GM19463 (cell line): Measurements from ENCODE around the gene ADIPOR2.
"Not testable (repeated sequence)": the region's sequence is repeated elsewhere in the genome, so short reads cannot be mapped to it uniquely, and the experiment has no call there.

Experiments used
- ATAC-seq: cut with Tn5 transposase; IDR thresholded peaks from one replicate; pipeline ENCODE4 v1.9.1; 2021; ENCODE audit warnings: mild to moderate bottlenecking, moderate library complexity; ENCODE audit not compliant: unreplicated experiment

Gene ADIPOR2

DNA sequence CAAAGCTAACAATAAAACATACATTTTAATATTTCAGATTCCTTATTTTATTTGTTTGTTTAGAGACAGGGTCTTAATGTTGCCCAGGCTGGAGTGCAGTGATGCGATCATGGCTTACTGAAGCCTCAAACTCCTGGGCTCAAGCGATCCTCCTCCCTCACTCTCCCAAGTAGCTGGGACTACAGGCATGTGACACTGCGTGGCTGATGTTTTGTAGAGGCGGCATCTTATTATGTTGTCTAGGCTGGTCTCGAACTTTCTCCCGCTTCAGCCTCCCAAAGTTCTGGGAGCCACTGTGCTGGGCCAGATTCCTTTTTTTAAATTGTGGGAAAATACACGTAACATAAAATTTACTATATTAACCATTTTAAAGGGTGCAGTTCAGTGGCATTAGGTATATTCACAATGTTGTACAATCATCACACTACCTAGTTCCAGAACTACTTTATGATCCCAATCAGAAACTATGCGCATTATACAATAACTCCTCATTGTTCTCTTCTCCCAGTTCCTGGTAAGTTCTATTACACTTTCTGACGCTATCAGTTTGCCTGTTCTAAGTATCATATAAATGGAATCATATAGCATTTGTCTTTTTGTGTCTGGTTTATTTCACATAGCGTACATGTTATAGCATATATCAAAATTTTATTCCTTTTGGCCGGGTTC, 40.3 kb downstream of the ADIPOR2 start:
- ATAC-seq = no peak

DNA sequence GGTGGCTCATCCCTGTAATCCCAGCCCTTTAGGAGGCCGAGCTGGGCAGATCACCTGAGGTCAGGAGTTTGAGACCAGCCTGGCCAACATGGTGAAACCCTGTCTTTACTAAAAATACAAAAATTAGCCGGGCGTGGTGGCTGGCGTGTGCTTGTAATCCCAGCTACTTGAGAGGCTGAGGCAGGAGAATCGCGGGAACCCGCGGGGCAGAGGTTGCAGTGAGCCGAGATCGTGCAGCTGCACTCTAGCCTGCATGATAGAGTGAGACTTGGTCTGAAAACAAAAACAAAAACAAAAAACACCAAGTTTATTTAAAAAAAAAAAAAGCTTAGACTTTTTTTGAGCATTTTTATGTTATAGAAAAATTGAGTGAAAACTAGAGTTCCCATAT, 40.8 kb downstream of the ADIPOR2 start:
- ATAC-seq = not testable (repeated sequence)

DNA sequence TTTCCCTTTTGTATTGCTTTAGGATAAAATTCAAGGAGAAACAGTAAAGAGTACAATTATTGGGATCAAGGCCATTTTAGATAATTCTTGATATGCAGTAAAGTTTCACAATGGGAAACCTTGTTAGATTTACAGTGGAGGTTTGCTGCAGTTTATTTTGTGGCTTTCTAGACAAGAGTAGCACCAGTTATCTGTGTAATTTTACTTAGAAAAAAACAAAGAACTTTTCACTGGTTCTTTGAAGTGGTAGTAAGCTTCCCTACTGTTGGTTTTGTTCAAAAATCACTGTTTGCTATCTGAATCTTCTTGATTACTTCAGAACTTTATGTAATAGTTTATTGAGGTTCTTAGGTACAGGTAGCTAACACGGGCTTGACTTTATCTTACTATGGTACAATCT, 42.0 kb downstream of the ADIPOR2 start:
- no peak for ATAC-seq

DNA sequence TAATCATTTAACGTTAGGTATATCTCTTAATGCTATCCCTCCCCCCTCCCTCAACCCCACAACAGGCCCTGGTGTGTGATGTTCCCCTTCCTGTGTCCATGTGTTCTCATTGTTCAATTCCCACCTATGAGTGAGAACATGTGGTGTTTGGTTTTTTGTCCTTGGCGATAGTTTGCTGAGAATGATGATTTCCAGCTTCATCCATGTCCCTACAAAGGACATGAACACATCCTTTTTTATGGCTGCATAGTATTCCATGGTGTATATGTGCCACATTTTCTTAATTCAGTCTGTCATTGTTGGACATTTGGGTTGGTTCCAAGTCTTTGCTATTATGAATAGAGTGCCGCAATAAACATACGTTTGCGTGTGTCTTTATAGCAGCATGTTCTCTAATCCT, 42.8 kb downstream of the ADIPOR2 start:
- ATAC-seq = not testable (repeated sequence)

DNA sequence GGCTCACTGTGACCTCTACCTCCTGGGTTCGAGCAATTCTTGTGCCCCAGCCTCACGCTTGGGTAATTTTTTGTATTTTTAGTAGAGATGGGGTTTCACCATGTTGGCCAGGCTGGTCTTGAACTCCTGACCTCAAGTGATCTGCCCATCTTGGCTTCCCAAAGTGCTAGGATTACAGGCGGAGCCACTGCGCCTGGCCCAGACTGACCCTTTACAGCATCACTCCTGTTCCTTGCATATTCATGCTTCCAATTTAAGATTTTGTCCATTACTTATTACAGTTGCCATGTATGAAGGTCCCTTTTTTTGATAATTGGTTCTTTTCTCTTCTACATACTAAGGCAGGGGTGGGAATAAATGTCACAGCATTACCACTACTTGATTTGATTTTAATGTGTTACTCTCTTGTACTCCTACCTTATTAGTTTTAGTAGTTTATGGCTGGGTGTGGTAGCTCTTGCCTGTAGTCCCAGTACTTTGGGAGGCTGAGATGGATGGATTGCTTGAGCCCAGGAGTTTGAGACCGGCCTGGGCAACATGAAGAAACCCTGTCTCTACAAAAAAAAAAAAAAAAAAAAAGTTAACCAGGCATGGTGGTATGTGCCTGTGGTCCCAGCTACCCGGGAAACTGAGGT, 46.9 kb downstream of the ADIPOR2 start:
- no peak for ATAC-seq

DNA sequence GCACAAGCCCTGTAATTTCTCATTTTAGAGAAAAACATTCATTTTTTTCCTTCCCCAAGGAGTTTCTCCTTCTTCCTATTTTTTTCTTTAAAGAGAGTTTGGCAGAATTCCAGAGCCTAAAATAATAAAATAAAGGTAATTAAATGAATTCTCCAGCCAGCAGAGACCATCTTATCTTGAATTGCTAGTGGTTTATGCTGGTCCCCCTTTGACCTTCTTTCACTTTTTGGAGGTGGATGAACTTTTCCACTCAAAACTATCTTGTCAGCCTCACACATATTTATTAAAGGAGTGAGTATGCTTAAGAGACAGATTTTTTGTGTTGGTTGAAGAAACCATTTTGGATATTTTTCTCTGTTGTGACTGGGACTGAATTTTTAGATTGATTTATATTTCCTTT, 47.6 kb downstream of the ADIPOR2 start:
- ATAC-seq = no peak

DNA sequence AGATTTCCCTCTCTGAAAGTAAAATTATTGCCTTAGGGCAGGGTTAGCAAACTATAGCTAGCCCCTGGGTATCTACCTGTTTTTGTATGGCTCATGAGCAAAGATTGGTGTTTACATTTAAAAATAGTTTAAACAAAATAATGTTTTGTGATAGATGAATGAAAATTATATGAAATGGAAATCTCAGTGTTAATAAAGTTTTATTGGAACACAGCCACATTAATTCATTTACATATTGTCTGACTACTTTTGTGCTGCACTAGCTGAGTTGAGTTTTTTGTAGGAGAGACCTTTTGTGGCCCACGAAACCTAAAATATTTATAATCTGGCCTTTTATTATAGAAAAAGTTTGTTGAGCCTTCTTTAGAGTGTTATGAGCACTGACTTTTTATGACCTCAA, 48.5 kb downstream of the ADIPOR2 start:
- no peak for ATAC-seq

DNA sequence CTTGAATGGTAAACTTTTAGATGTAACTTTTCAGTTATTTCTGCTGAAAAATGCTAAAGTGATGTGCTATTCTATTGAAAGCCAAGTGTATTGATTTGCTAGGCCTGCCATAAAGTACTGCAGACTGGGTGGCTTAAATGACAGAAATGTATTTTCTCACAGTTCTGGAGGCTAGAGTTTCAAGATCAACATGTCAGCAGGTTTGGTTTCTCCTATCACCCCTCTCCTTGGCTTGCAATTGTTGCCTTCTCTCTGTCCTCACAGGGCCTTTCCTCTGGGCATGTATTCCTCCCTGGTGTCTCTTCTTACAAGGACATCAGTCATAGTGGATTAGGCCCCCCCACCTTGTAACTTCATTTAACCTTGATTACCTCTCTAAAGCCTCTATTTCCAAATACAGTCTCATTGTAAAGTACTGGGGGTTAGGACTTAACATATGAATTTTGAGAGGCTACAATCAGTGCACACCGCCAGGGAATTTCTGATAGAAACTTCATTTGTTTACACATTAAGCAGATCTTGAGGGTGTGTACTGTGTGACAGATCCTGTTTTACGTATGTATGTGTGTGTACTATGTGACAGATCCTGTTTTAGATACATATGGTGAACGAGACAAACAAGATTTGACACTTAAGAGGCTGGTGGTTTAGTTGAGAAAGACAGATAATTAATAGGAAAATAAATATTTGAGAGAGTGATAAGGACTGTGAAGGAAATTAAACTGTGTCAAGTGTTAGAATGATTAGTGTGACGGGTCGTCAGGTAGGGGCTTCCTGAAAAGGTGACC, 49.5 kb downstream of the ADIPOR2 start:
- ATAC-seq = no peak

DNA sequence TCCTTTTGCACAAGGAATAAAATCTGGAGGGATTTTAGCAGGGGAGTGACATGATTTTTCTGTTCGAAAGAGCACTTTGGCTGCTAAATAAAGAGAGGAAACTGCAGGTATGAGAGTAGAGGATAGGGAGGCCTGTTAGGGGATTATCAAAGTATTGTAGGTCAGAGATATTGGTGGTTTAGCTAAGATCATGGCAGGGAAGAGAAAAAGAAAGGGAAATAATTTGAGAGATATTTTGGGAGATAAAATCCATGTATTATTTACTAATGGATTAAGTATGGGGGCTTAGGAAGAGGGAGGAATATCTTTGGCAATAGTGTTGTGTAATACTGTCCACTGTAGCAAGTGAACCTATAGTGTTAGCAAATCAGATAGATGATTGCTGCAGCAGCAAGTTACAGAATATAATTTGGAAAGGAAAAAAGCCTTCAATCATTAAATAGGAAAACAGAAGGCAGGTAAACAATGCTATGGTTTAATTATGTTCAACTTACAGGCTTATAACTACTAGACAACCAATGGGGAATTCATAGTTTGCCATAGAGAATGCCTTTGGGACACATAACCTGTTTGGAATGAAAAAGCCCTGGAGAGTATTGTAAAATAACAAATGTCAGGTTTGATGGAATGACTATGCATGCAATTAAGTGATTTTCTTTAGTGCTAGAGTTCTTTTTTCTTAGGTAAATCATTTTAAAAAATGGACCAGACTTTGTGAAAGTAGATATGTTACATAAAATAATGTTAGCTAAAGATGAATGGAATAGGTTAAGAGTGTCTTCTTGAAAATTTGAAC, 50.5 kb downstream of the ADIPOR2 start:
- no peak for ATAC-seq

DNA sequence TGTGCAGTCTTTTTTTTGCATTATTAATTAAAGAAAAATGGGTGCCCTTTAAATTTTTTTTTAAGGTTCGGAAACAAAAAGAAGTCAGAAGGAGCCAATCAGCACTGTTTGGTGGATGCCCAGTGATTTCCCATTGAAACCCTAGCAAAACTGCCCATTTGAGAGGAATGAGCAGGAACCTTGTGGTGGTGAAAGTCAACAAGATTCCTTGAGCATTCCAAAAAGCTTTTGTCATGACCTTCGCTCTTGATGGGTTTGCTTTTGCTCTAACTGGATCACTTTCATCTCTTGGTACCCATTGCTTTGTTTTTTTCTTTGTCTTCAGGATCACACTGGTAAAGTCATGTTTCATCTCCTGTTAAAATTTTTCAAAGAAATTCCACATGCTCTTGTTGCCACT, 54.1 kb downstream of the ADIPOR2 start:
- ATAC-seq = no peak

DNA sequence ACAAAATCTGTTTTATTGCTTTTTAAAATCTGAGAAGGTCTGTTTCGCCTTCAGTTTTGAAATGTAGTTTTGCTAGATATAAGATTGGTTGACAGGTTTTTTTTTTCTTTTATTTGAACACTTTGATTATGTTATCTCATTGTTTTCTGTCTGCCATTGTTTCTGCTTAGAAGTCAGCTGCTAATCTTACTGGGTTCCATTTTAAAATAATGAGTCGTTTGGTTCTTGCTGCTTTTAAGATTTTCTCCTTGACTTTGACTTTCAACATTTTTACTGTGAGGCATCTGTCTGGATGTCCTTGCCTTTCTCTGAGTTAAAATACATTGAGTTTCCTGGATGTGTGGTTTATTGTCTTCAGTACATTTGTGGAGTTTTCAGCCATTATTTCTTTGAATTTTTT, 56.7 kb downstream of the ADIPOR2 start:
- ATAC-seq = no peak

DNA sequence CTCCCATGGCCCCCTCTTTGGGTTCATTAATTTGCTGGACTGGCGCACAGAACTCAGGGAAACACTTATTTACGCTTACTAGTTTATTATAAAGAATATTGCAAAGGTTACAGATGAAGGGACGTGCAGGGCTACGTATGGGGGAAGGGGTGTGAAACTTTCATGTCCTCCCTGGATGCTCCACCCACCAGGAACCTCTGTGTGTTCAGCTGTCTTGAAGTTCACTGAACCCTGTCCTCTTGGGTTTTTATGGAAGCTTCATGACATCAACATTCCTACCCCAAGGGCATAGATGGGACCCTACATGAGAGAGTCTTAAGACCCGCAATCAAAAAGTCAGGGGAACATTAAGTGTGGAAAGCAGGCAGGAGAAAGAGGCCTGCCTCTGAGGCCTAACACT, 58.1 kb downstream of the ADIPOR2 start:
- no peak for ATAC-seq

DNA sequence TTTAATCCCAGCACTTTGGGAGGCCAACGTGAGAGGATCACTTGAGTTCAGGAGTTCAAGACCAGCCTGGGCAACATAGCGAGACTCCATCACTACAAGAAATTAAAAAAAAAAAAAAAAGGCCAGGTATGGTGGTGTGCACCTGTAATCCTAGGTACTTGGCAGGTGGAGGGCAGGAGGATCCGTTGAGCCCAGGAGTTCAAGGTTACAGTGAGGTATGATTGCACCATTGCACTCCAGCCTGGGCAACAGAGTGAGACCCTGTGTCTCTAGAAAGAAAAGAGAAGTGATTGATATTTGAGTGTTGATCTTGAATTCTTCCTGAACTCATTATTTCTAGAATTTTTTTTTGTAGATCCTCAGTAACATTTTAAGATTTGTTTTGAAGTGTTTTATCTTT, 59.4 kb downstream of the ADIPOR2 start:
- no peak for ATAC-seq

DNA sequence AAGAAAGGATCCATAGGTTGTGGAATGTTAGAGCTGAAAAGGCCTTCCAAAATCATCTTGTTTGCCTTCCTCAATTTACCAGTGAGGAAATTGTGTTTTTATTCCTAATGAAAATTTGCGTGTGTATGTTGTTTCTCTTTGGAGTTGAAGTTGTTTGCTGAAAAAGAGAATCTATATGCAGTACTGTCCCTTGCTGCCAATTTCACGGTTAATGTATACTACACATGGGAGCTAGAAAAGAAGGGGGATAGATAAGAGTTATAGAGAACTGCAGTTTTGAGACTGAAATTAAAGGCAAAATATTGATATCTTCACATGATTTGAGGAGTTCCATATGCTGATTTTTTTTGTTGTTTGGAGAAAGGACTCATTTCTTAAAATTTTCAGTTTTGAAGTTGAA, 67.5 kb downstream of the ADIPOR2 start:
- no peak for ATAC-seq

DNA sequence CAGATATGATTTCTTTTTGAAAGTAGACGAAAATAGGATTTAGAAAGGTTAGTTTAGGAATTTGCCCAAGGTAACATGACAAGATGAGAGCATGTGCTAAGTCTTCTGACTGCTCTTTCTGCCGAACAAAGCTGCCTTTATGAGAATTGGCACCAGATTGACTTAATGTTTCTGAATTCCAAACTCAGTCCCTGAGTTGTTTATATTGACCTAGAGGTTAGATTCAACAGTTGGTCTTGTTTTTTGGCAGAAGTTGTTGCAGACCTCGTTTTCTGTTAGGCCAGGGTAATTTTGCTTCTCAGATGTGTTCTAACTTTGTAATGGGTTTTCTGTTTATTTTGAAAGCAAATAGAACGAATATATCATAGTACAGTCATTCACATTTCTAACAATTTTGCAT, 68.0 kb downstream of the ADIPOR2 start:
- ATAC-seq = no peak

DNA sequence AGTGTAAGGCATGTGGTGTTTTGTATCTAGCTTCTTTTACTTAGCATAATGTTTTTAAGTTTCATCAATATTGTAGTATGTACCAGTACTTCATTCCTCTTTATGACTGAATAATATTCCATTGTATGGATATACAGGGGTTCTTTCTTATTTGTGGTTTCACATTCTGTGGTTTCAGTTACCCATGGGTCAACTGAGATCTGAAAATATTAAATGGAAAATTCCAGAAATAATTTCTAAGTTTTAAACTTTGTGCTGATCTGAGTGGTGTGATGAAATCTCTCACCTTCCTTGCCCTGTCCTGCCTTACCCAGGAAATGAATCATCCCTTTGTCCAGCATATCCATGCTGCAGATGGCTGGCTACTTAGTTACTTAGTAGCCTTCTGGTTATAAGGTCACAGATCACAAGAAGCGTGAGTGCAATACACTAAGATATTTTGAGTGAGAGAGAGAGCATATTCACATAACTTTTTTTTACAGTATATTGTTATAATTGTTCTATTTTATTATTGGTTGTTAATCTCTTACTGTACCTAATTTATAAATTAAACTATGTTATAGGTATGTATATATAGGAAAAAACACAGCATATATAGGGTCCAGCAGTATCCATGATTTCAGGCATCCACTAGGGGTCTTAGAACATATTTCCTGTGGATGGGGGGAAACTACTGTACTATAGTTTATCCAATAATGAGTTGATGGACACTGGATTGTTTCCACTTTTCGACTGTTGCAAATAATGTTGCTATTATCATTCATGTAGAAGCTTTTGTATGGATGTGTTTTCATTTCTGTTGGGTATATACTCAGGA, 69.9 kb downstream of the ADIPOR2 start:
- no peak for ATAC-seq

DNA sequence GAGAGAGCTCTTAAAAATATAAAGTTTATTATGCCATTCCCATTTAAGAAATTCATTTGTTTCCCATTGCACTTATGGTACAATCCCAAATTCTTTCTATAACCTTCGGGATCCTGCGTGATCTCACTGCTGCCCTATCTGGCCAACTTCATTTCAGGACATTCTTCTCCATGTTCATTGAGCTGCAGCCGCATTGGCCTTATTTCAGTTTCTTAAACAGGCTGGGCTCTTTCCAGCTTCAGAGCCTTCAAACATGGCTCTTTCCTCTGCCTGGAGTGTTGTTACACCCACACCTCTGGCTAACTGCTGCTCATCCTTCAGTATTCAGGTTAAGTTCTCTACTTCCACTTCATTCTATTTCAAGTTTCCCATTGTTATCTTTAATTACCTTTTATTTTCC, 71.0 kb downstream of the ADIPOR2 start:
- ATAC-seq = no peak

DNA sequence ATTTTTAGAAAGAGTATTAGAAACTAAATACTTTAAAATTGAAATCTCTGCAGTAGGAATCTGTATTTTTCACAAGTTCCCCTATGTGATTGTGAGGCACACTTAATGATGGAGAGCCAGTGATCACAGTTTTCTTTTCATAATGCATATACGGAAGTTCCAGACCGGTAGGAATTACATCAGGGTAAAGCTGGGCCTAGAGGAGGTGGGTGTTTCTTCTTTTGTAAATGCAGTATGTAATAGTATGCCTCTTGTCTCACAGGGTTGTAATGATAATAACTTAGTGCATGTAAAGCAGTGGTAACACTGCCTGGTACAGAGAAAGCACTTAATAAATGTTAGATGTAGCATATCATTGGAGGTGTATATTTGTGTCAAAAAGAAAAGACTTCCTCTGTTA, 72.3 kb downstream of the ADIPOR2 start:
- no peak for ATAC-seq

DNA sequence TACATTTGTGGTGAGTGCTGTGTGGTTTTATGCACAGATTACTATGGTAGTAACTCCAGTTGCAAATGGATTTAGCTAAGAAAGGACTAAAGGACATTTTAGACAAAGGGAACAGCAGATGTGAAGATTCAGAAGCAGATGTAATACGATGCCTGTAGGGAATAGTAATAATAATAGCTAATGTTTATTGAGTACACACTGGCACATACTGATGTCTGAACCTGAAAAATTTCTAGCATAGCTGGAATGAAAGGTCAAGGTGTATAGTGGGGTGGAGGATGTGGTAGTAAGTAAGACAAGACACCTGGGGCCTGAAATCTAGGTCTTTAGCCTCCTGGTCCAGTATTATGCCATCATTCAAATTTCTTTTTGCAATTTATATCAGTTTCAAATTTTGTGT, 75.2 kb downstream of the ADIPOR2 start:
- ATAC-seq = no peak

DNA sequence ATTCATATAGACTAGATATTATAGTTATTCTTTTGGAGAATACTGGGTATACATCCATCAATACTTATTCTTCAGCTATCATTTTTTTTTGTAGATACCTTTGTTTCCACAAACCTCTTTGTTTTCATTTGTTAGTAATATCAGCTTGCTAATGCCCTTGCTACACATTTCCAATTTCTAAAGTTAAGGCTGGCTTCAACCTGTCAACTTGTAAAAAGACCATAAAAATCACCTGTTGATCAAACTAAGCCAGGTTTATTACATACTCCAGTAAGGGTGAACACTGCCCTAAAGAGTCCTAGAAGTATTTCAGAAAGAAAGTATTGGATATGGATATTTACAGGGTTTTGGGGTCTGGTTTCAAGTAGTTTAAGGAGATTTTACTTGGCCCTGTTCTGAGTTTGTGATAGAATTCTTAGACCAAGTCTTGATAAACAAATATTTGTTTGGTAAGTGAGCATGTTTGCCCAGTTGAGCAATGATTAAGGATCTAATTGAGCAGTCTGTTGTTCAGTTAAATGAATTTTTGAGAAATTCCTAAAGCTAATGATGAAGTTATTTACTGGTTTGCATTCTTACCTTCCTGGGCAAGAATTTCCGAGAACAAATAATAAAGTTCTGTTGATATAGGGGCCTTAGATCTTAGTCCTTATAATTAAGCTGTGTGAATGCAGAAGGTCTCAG, 76.7 kb downstream of the ADIPOR2 start:
- no peak for ATAC-seq
